K562 (cell line): ENCODE results near the gene ATP1A3. TPM values are rescaled to one million over a fixed set of nuclear protein-coding genes. Genes with fewer than 3 reads are reported as not detected.

Experiments used
- ATAC-seq: fragments of 200-7000 bp; cut with Tn5 transposase; 3 replicates; pipeline ENCODE4 v1.9.1; 2020; ENCODE audit warnings: moderate library complexity
- BruUV-seq: library from RNA; stranded (reverse); fragments of 400-500 nt; replicated peaks from 2 replicates; lab custom pipeline; 2021; lab: Mats Ljungman, UMichigan
- CTCF ChIA-PET: fragments of 300-600 bp; formaldehyde crosslinking; extraction: SDS; loops from one replicate; lab custom pipeline; 2021; ENCODE audit warnings: low intra/inter-chr PET ratio; lab: Yijun Ruan, JAX
- POLR2A ChIA-PET: fragments of 300-600, 350-650 bp; sonication (Branson Sonifier 250); formaldehyde crosslinking; extraction: SDS; loops from one replicate; lab custom pipeline; 2021; ENCODE audit warnings: antibody characterized with exemption, inconsistent platforms; lab: Yijun Ruan, JAX
- DNase-seq, 4 experiments: peaks; one replicate each; pipeline versions ENCODE4 v3.0.0 to v3.0.0-alpha.2; 2011 to 2018; ENCODE audit warnings: low spot score in 3 of 4, mixed read lengths in 3 of 4; ENCODE audit errors: extremely low read depth in 1 of 4
- FAIRE-seq: peaks from 2 replicates; lab custom pipeline; 2011; peaks lifted over from hg19 to GRCh38; lab: Jason Lieb, UNC
- H2AFZ ChIP-seq: 2 replicates; pipeline ENCODE4 v1.6.0; 2011; ENCODE audit warnings: low read depth, low read length, control low read depth, inconsistent platforms
- H3K27ac ChIP-seq: fragments of 200-600 bp; 3 replicates; pipeline ENCODE4 v1.8.0; 2011; ENCODE audit warnings: low read depth, mild to moderate bottlenecking, control low read depth, inconsistent platforms, low read length, moderate library complexity, mixed read lengths; ENCODE audit errors: extremely low read depth
- H3K27me3 ChIP-seq, 2 experiments: fragments of 300-600 bp in 1 of 2; 2 replicates in 1 of 2; 3 replicates in 1 of 2; pipeline versions ENCODE4 v1.6.0 to v1.8.0; 2011; ENCODE audit warnings: inconsistent platforms in 2 of 2, low read length in 2 of 2, mild to moderate bottlenecking in 1 of 2, mixed read lengths in 1 of 2, moderate library complexity in 1 of 2; ENCODE audit not compliant: control insufficient read depth in 2 of 2, insufficient read depth in 2 of 2
- H3K36me3 ChIP-seq: fragments of 300-600 bp; 3 replicates; pipeline ENCODE4 v1.8.0; 2011; ENCODE audit warnings: mild to moderate bottlenecking, low read length, inconsistent platforms; ENCODE audit not compliant: control insufficient read depth, insufficient read depth
- H3K4me1 ChIP-seq, 2 experiments: fragments of 200-600 bp in 1 of 2; replicated peaks in 1 of 2; 2 replicates in 1 of 2; 3 replicates in 1 of 2; pipeline versions ENCODE4 v1.5.1 to v1.8.0; 2011; ENCODE audit warnings: inconsistent platforms in 2 of 2, low read length in 2 of 2, mild to moderate bottlenecking in 1 of 2, mixed read lengths in 1 of 2, moderate library complexity in 1 of 2; ENCODE audit not compliant: control insufficient read depth in 2 of 2, insufficient read depth in 2 of 2
- H3K4me2 ChIP-seq: 2 replicates; pipeline ENCODE4 v1.6.1; 2011; ENCODE audit warnings: low read length, control low read depth, inconsistent platforms, mixed read lengths; ENCODE audit not compliant: insufficient read depth
- H3K4me3 ChIP-seq: fragments of 200-600 bp; sonication (generic), shearing (Covaris generic); 2 replicates; pipeline ENCODE4 v1.5.1; 2016; ENCODE audit warnings: control low read depth, inconsistent platforms
- H3K79me2 ChIP-seq: fragments of 200-600 bp; 3 replicates; pipeline ENCODE4 v1.8.0; 2011; ENCODE audit warnings: low read length, inconsistent platforms; ENCODE audit not compliant: control insufficient read depth, insufficient read depth
- H3K9ac ChIP-seq, 2 experiments: 2 replicates each; pipeline versions ENCODE4 v1.6.0 to v1.6.1; 2011; ENCODE audit warnings: low read depth in 2 of 2, low read length in 2 of 2, control low read depth in 1 of 2, inconsistent platforms in 1 of 2, mild to moderate bottlenecking in 1 of 2, mixed read lengths in 1 of 2; ENCODE audit not compliant: insufficient read depth in 1 of 2
- H3K9me1 ChIP-seq: one replicate; pipeline ENCODE4 v1.6.0; 2011; ENCODE audit warnings: inconsistent platforms, mild to moderate bottlenecking, low read length, moderate library complexity; ENCODE audit not compliant: control insufficient read depth, insufficient read depth
- H3K9me3 ChIP-seq: replicated peaks from 2 replicates; pipeline ENCODE4 v1.5.1; 2011; ENCODE audit warnings: low read depth, low read length, inconsistent platforms; ENCODE audit not compliant: control insufficient read depth, insufficient read depth
- H4K20me1 ChIP-seq: replicated peaks from 2 replicates; pipeline ENCODE4 v1.6.1; 2011; ENCODE audit warnings: low read length, inconsistent platforms, mixed read lengths; ENCODE audit not compliant: control insufficient read depth, insufficient read depth
- ATF1 ChIP-seq, 2 experiments: fragments of 450-650 bp in 1 of 2; IDR thresholded peaks; 2 replicates each; pipeline ENCODE4 v1.6.1; 2016; ENCODE audit warnings: missing compliant biosample characterization in 1 of 2, missing genetic modification characterization in 1 of 2
- CHD4 ChIP-seq: fragments of 200-600 bp; sonication (generic); IDR thresholded peaks from 3 replicates; pipeline ENCODE4 v1.6.1; 2012; ENCODE audit warnings: low read depth, mild to moderate bottlenecking, mixed read lengths, low read length, inconsistent platforms; ENCODE audit not compliant: insufficient read depth, insufficient replicate concordance, poor library complexity, severe bottlenecking
- CREB1 ChIP-seq, 2 experiments: sonication (generic) in 1 of 2; formaldehyde crosslinking in 1 of 2; IDR thresholded peaks; 2 replicates each; pipeline versions ENCODE4 v1.6.1 to v1.8.0; 2012 to 2022; ENCODE audit warnings: inconsistent platforms in 1 of 2, mild to moderate bottlenecking in 1 of 2, missing genetic modification reagents in 1 of 2, moderate library complexity in 1 of 2
- KAT2B ChIP-seq: IDR thresholded peaks from one replicate; pipeline ENCODE4 v1.6.1; 2012; ENCODE audit warnings: low read depth, mild to moderate bottlenecking, control low read depth, inconsistent platforms, low read length, moderate library complexity
- MAFG ChIP-seq: fragments of 450-650 bp; conservative IDR thresholded peaks from 2 replicates; pipeline ENCODE4 v1.6.1; 2016; ENCODE audit warnings: missing genetic modification characterization, missing compliant biosample characterization
- NBN ChIP-seq: fragments of 450-650 bp; IDR thresholded peaks from 2 replicates; pipeline ENCODE4 v1.6.1; 2016; ENCODE audit warnings: low read depth, mild to moderate bottlenecking
- SMARCE1 ChIP-seq: fragments of 450-650 bp; IDR thresholded peaks from 2 replicates; pipeline ENCODE4 v1.7.1; 2016; ENCODE audit warnings: mild to moderate bottlenecking
- SMC3 ChIP-seq: conservative IDR thresholded peaks from 2 replicates; pipeline ENCODE4 v1.6.1; 2011; ENCODE audit warnings: low read depth, low read length, improper control_type of control experiment; ENCODE audit not compliant: insufficient read depth
- U2AF1 ChIP-seq: fragments of 200-400 bp; formaldehyde crosslinking; optimal IDR thresholded peaks from 2 replicates; pipeline ENCODE3; 2017; ENCODE audit warnings: mild to moderate bottlenecking, low read depth, low read length, moderate library complexity
- ZBTB8A ChIP-seq: fragments of 450-650 bp; IDR thresholded peaks from 2 replicates; pipeline ENCODE4 v1.6.1; 2018; ENCODE audit warnings: mild to moderate bottlenecking, moderate library complexity; ENCODE audit not compliant: partially characterized antibody
- ZNF592 ChIP-seq: fragments of 450-650 bp; IDR thresholded peaks from 2 replicates; pipeline ENCODE4 v1.6.1; 2017; ENCODE audit warnings: antibody characterized with exemption, mild to moderate bottlenecking
- ZNF717 ChIP-seq: fragments of 250-450 bp; sonication (Bioruptor Pico); IDR thresholded peaks from 2 replicates; pipeline ENCODE4 v1.5.0; 2021
- WGBS: fragments of 100-300 bp; shearing (Covaris generic); methylation state at CpG from one replicate; pipeline ENCODE4 v1.1.6; 2016; ENCODE audit warnings: low coverage, mixed read lengths; ENCODE audit not compliant: insufficient coverage; ENCODE audit errors: missing lambda C conversion rate; 5-methylcytosine and 5-hydroxymethylcytosine counted together
- in situ Hi-C: fragments of 300-500 bp; cut with MboI; formaldehyde crosslinking; loops from 4 replicates; pipeline ENCODE4 v1.15.0; 2018; ENCODE audit warnings: inconsistent platforms, mixed read lengths
- intact Hi-C: fragments of 100-400 bp; cut with micrococcal nuclease; formaldehyde crosslinking; loops from 2 replicates; pipeline ENCODE4 v1.14.2; 2022
- polyA plus RNA-seq, 8 experiments: library from polyadenylated mRNA; depleted of rRNA in 4 of 8; stranded (reverse) in 5 of 8; unstranded in 3 of 8; fragments of >200 nt; fragmentation: Nextera tagmentation in 2 of 8; fragmentation: Illumina TruSeq in 1 of 8; extraction: Ambion mirVana in 2 of 8; extraction: Trizol in 1 of 8; gene quantifications; 2 replicates each; pipeline versions ENCODE4 v1.2.1 to v1.2.3, GENCODE V29; 2011 to 2014; ENCODE audit warnings: inconsistent platforms in 1 of 8, missing spikeins in 1 of 8
- total RNA-seq, 7 experiments: library from RNA; depleted of rRNA in 6 of 7; stranded (reverse); fragments of >200 nt in 6 of 7; fragmentation: Illumina TruSeq in 2 of 7; extraction: Trizol in 2 of 7; gene quantifications; 2 replicates each; pipeline versions ENCODE4 v1.2.1 to v1.2.3, GENCODE V29; 2011 to 2021; ENCODE audit warnings: low replicate concordance in 1 of 7
- TF ChIP-seq, protein P1 (sequence below): fragments of 450-650 bp; IDR thresholded peaks from 2 replicates; pipeline ENCODE4 v1.6.1; 2018; ENCODE audit not compliant: partially characterized antibody

ATP1A3 gene
- total and polyA plus RNA-seq, 9 of the 15 experiments (the other 6 are each of a cell fraction or from before 2014, with no cell fraction given), result 0.03 to 1.0 (median 0.17) TPM; not detected in 3

GRCh38 chr19:41957838-41958366 lies 36.1 kb downstream of the ATP1A3 start:
- H4K20me1 ChIP-seq, result no peaks in the 10 kb centered on the region
- intact Hi-C loops (loop anchor here (1.0 to 2.0 kb wide), 3 partner anchors 65 to 85 kb away; no protein-coding TSS in a partner anchor), in situ Hi-C loops (loop anchor here (10.0 kb wide), 1 partner anchor 163 kb away; the partner anchor contains the start of gene CEACAM3)
- FAIRE-seq, result peak; percentile 100
- ChIA-PET CTCF (interaction anchor here (0.7 to 2.1 kb wide), 5 partner anchors 17 to 165 kb away, joined by 3 to 18 read pairs (median 7); partner anchors contain the start of gene RPS19), POLR2A (interaction anchor here (0.5 to 2.7 kb wide), 12 partner anchors 13 to 114 kb away, joined by 3 to 14 read pairs (median 4); partner anchors contain the start of gene RPS19)
- H3K36me3 ChIP-seq, result no peaks in the 10 kb centered on the region
- DNase-seq, result peak; percentile 87 to 93 (median 90)
- H3K4me2 ChIP-seq, result peak overlapping the region; percentile 93
- H3K9me3 ChIP-seq, result no peaks in the 10 kb centered on the region
- peak overlapping the region; percentile 61 for H3K4me3 ChIP-seq
- BruUV-seq, result no TSS peak
- no peaks in the 10 kb centered on the region for H3K27me3 ChIP-seq
- H3K9me1 ChIP-seq, result no peaks in the 10 kb centered on the region
- ATAC-seq, result peak; percentile 86
- H3K9ac ChIP-seq, result peak overlapping the region; percentile 77 to 90; a peak in 2 of 4 replicates
- peaks cover 15 to 40% of the 10 kb centered on the region in 2 experiments; a peak in 4 of 5 replicates for H3K4me1 ChIP-seq
- no peaks in the 10 kb centered on the region for H3K79me2 ChIP-seq
- 3% methylated on average over 9 of the region's 10 CpGs for WGBS
- H3K27ac ChIP-seq, result peak overlapping the region; percentile 57; the same call in 2 of the 3 replicates
- peak overlapping the region; percentile 95 for H2AFZ ChIP-seq
- no peak for TF ChIP-seq CHD4
- peak; percentile 88 for TF ChIP-seq SMC3
- TF ChIP-seq ZNF592, result no peak
- no peak for TF ChIP-seq ATF1 (CRISPR knock-in tag; IDR thresholded peaks at IDR 0.05)
- TF ChIP-seq ATF1 (tag; IDR thresholded peaks at IDR 0.05), result 0 out of 2 replicates have a peak, but pooled peaks have one; percentile 27
- TF ChIP-seq, protein P1, sequence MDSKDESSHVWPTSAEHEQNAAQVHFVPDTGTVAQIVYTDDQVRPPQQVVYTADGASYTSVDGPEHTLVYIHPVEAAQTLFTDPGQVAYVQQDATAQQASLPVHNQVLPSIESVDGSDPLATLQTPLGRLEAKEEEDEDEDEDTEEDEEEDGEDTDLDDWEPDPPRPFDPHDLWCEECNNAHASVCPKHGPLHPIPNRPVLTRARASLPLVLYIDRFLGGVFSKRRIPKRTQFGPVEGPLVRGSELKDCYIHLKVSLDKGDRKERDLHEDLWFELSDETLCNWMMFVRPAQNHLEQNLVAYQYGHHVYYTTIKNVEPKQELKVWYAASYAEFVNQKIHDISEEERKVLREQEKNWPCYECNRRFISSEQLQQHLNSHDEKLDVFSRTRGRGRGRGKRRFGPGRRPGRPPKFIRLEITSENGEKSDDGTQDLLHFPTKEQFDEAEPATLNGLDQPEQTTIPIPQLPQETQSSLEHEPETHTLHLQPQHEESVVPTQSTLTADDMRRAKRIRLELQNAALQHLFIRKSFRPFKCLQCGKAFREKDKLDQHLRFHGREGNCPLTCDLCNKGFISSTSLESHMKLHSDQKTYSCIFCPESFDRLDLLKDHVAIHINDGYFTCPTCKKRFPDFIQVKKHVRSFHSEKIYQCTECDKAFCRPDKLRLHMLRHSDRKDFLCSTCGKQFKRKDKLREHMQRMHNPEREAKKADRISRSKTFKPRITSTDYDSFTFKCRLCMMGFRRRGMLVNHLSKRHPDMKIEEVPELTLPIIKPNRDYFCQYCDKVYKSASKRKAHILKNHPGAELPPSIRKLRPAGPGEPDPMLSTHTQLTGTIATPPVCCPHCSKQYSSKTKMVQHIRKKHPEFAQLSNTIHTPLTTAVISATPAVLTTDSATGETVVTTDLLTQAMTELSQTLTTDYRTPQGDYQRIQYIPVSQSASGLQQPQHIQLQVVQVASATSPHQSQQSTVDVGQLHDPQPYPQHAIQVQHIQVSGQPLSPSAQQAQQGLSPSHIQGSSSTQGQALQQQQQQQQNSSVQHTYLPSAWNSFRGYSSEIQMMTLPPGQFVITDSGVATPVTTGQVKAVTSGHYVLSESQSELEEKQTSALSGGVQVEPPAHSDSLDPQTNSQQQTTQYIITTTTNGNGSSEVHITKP, result peak; percentile 17
- TF ChIP-seq KAT2B, result no peak
- peak; percentile 84 for TF ChIP-seq NBN
- TF ChIP-seq U2AF1, result no peak
- no peak for TF ChIP-seq CREB1 (IDR thresholded peaks at IDR 0.05)
- TF ChIP-seq CREB1 (CRISPR knock-in tag; IDR thresholded peaks at IDR 0.05), result peak; percentile 9; the same call in 1 of the 2 replicates
- TF ChIP-seq ZBTB8A, result no peak
- no peak for TF ChIP-seq ZNF717 (CRISPR knock-in tag)
- no peak for TF ChIP-seq MAFG (tag)
- TF ChIP-seq SMARCE1, result 0 out of 2 replicates have a peak, but pooled peaks have one; percentile 24
